Natural killer cell (primary cell): ENCODE measurements around the gene SYCP2L. TPM values are rescaled to one million over a fixed set of nuclear protein-coding genes. Genes with fewer than 3 reads are reported as not detected.

Source experiments
- ATAC-seq, 3 donors: fragments of 150-1000 bp in 2 of 3; fragments of 200-7000 bp in 1 of 3; cut with Tn5 transposase; 1 replicate in 1 of 3; 2 replicates in 2 of 3; pipeline ENCODE4 v1.10.0; 2021; ENCODE audit warnings: mild to moderate bottlenecking in 2 of 3, moderate library complexity in 2 of 3
- DNase-seq, 2 donors: peaks; one replicate each; pipeline versions ENCODE4 v3.0.0 to v3.0.0-alpha.2; 2013 to 2021; ENCODE audit warnings: mixed read lengths in 1 of 2
- H3K27ac ChIP-seq: one replicate; pipeline ENCODE4 v1.5.1; 2013; ENCODE audit warnings: mild to moderate bottlenecking, low read length
- H3K27me3 ChIP-seq: one replicate; pipeline ENCODE4 v1.6.1; 2013; ENCODE audit warnings: low read length; ENCODE audit not compliant: control insufficient read depth, insufficient read depth
- H3K36me3 ChIP-seq: one replicate; pipeline ENCODE4 v1.6.1; 2013; ENCODE audit warnings: low read length; ENCODE audit not compliant: control insufficient read depth, insufficient read depth
- H3K4me1 ChIP-seq: one replicate; pipeline ENCODE4 v1.6.1; 2013; ENCODE audit warnings: low read length; ENCODE audit not compliant: control insufficient read depth, insufficient read depth
- H3K4me3 ChIP-seq: one replicate; pipeline ENCODE4 v1.5.1; 2013; ENCODE audit warnings: low read length
- H3K9me3 ChIP-seq: one replicate; pipeline ENCODE4 v1.6.1; 2013; ENCODE audit warnings: low read length; ENCODE audit not compliant: control insufficient read depth, insufficient read depth
- H3K27ac Mint-ChIP-seq, 2 donors: one replicate each; pipeline ENCODE4 v1.8.0; 2022; ENCODE audit warnings: mild to moderate bottlenecking in 2 of 2, mixed read lengths in 2 of 2, moderate library complexity in 1 of 2
- H3K27me3 Mint-ChIP-seq, 2 donors: one replicate each; pipeline ENCODE4 v1.8.0; 2022; ENCODE audit warnings: low read depth in 2 of 2, mixed read lengths in 2 of 2
- H3K36me3 Mint-ChIP-seq: one replicate; pipeline ENCODE4 v1.8.0; 2022; ENCODE audit warnings: mixed read lengths
- H3K4me1 Mint-ChIP-seq, 2 donors: one replicate each; pipeline ENCODE4 v1.8.0; 2022; ENCODE audit warnings: mixed read lengths in 2 of 2
- H3K4me3 Mint-ChIP-seq: one replicate; pipeline ENCODE4 v1.8.0; 2022; ENCODE audit warnings: mild to moderate bottlenecking, moderate library complexity, mixed read lengths
- H3K9me3 Mint-ChIP-seq, 2 donors: one replicate each; pipeline ENCODE4 v1.8.0; 2022; ENCODE audit warnings: mixed read lengths in 2 of 2
- CTCF ChIP-seq: fragments of 200-600 bp; IDR thresholded peaks from one replicate; pipeline ENCODE4 v1.8.0; 2022; ENCODE audit warnings: antibody characterized with exemption
- WGBS: methylation state at CpG from one replicate; pipeline ENCODE4 v1.1.7; 2013; ENCODE audit warnings: missing lambda C conversion rate; ENCODE audit not compliant: insufficient coverage; 5-methylcytosine and 5-hydroxymethylcytosine counted together
- intact Hi-C: fragments of 100-400 bp; cut with micrococcal nuclease; formaldehyde crosslinking; loops from one replicate; pipeline ENCODE4 v1.14.2; 2022
- total RNA-seq, 4 donors: library from RNA; stranded (reverse); fragments of 120-200 nt in 1 of 4; gene quantifications; one replicate each; pipeline versions ENCODE4 v1.2.3 to v1.2.4, GENCODE V29; 2013 to 2022

Gene SYCP2L
- total RNA-seq, result 1 to 10 TPM in 1 of 3 donors, under 1 TPM in 1, not detected in 1; 0.82 to 7.3 TPM
- total RNA-seq (2013), result 2.7 TPM

- peak within 1 kb of the TSS; percentile 37 for H3K4me3 Mint-ChIP-seq
- Histone ChIP-seq H3K36me3 (no peaks in the 10 kb centered on the region), H3K27me3 (peaks cover 21% of the 10 kb centered on the region), H3K9me3 (no peaks in the 10 kb centered on the region), H3K4me3 (no peak within 1 kb of the TSS), H3K4me1 (peaks cover 8% of the 10 kb centered on the region), H3K27ac (no peak within 1 kb of the TSS)
- H3K27ac Mint-ChIP-seq, result no peak within 1 kb of the TSS
- peak in 2 of 3 donors; percentile 40 to 72 for ATAC-seq
- intact Hi-C loops, result no loop called here
- DNase-seq, result peak in 1 of 2 donors; percentile 29
- no peaks in the 10 kb centered on the region for H3K36me3 Mint-ChIP-seq
- no peaks in the 10 kb centered on the region for H3K9me3 Mint-ChIP-seq
- TF ChIP-seq CTCF, result no peak
- H3K27me3 Mint-ChIP-seq, result peaks cover 49 to 60% of the 10 kb centered on the region in 2 donors
- WGBS, result 6% methylated on average over 58 of the region's 58 CpGs
- H3K4me1 Mint-ChIP-seq, result peaks cover 0 to 4% of the 10 kb centered on the region in 2 donors
Measured at GRCh38 chr6:10886691-10887502, at the start of gene SYCP2L. Gene SYCP2L, plus strand, starts transcription at chr6:10887052. Its CDS starts 75 bp downstream, at chr6:10887127.

DNA sequence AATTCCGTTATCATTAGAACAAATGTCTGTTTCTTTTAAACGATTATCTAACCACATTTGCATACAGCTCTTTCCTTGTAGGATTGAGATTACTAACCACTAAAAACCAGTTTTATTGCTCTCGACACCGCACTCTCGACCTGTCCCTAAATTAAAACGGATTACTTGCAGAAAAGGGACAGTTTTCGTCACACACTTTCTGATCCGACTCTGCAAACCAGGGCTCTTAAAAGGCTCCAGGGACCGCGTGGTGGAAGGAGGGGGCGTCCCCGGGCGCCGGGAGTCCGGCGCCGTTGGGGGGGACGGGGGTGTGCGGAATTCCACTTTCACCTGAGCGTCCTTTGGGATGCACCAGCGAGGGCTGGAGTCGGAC lies 49.2 kb upstream of the SYCP2L start:
- peaks cover 53 to 77% of the 10 kb centered on the region in 2 donors for H3K27me3 Mint-ChIP-seq
- H3K27ac Mint-ChIP-seq, result peak overlapping the region; percentile 60 to 86
- peaks cover 21% of the 10 kb centered on the region for H3K4me1 ChIP-seq
- H3K36me3 Mint-ChIP-seq, result peaks cover 6% of the 10 kb centered on the region
- no peak overlapping the region for H3K27ac ChIP-seq
- no peaks in the 10 kb centered on the region for H3K36me3 ChIP-seq
- peak overlapping the region; percentile 34 for H3K4me3 ChIP-seq
- 2% methylated on average over 22 of the region's 22 CpGs for WGBS
- TF ChIP-seq CTCF, result no peak
- peaks cover 40% of the 10 kb centered on the region for H3K27me3 ChIP-seq
- peak; percentile 24 to 55 for DNase-seq
- peak in 1 of 3 donors; percentile 1 for ATAC-seq
- peak overlapping the region; percentile 79 for H3K4me3 Mint-ChIP-seq
- intact Hi-C loops, result no loop called here
- H3K4me1 Mint-ChIP-seq, result peaks cover 22 to 23% of the 10 kb centered on the region in 2 donors
- H3K9me3 Mint-ChIP-seq, result no peaks in the 10 kb centered on the region
- no peaks in the 10 kb centered on the region for H3K9me3 ChIP-seq

- no peaks in the 10 kb centered on the region for H3K9me3 ChIP-seq
- H3K27me3 ChIP-seq, result peaks cover 40% of the 10 kb centered on the region
- peak; percentile 83 to 94 for DNase-seq
- Mint-ChIP-seq H3K4me3 (peak within 1 kb of the TSS; percentile 82), H3K4me1 (peaks cover 22 to 23% of the 10 kb centered on the region in 2 donors), H3K27me3 (peaks cover 53 to 77% of the 10 kb centered on the region in 2 donors), H3K27ac (peak within 1 kb of the TSS; percentile 60 to 86), H3K36me3 (peaks cover 6% of the 10 kb centered on the region), H3K9me3 (no peaks in the 10 kb centered on the region)
- ATAC-seq, result peak; percentile 96 to 98 (median 97)
- H3K36me3 ChIP-seq, result no peaks in the 10 kb centered on the region
- under 1% methylated on average over 52 of the region's 53 CpGs for WGBS
- peaks cover 21% of the 10 kb centered on the region for H3K4me1 ChIP-seq
- H3K27ac ChIP-seq, result no peak within 1 kb of the TSS
- TF ChIP-seq CTCF, result no peak
- peak within 1 kb of the TSS; percentile 34 for H3K4me3 ChIP-seq
- intact Hi-C loops, result loop anchor here (2.0 kb wide), 1 partner anchor 255 kb away; the partner anchor contains the start of gene SMIM13
Measured at GRCh38 chr6:10837995-10838793, 48.7 kb upstream of the SYCP2L start, which contains the start of gene MAK. Gene MAK, minus strand, starts transcription at chr6:10838539. Its CDS starts 7,891 bp downstream, at chr6:10830648.
